Stimulated activated CD8-positive, alpha-beta memory T cell treated with anti-CD3 and anti-CD28 coated beads, Interleukin-12 subunit alpha, Interleukin-12 subunit beta, amount 100 ng/mL, for 1 hour (primary cell): ENCODE results near the gene SPATA13.
"Not testable (repeated sequence)": the region's sequence is repeated elsewhere in the genome, so short reads cannot be mapped to it uniquely, and the experiment has no call there.

ENCODE experiments used
- DNase-seq: peaks from one replicate; pipeline ENCODE4 v3.0.0-alpha.2; 2020; ENCODE audit warnings: low read depth

Gene SPATA13

GRCh38 chr13:24318878-24319277, 158.4 kb downstream of the SPATA13 start:
- not testable (repeated sequence) for DNase-seq

DNA sequence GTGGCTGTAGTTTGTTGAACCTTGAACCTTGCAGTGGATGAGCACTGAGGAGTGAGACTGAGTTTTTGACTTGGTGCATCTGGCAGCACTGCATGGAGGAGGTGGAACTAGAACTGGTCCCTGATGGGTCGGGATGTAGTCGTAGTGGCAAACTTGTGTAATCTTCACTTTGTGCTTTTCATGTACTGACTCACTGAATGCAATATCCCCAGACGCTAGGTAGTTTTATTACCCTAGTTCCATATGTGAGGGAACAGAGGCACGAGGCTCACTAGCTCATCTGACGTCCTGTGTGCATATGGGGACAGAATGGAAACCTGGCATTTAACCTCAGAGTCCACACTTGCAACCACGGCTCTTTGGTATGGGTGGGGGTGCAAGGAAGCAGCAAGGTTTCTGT, 159.1 kb downstream of the SPATA13 start:
- DNase-seq, result not testable (repeated sequence)

DNA sequence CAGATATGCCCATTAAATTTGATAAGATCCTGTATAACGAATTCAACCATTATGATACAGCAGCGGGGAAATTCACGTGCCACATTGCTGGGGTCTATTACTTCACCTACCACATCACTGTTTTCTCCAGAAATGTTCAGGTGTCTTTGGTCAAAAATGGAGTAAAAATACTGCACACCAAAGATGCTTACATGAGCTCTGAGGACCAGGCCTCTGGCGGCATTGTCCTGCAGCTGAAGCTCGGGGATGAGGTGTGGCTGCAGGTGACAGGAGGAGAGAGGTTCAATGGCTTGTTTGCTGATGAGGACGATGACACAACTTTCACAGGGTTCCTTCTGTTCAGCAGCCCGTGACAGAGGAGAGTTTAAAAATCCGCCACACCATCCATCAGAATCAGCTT, 160.9 kb downstream of the SPATA13 start:
- not testable (repeated sequence) for DNase-seq

DNA sequence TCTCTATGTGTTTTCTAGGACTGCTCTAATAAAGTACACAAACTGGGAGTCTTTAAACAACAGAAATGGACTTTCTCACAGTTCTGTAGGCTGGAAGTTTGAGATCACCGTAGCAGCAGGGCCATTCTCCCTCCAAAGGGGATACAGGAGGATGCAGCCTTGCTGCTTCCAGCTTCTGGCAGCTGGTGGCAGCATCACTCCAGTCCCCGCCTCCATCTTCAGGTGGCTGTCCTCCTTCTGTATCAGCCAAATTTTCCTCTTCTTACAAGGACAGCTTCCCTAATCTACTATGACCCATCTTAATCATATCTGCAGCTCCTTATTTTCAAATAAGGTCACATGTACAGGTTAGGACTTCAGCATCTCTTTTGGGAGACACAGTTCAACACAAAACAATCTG, 161.9 kb downstream of the SPATA13 start:
- not testable (repeated sequence) for DNase-seq

DNA sequence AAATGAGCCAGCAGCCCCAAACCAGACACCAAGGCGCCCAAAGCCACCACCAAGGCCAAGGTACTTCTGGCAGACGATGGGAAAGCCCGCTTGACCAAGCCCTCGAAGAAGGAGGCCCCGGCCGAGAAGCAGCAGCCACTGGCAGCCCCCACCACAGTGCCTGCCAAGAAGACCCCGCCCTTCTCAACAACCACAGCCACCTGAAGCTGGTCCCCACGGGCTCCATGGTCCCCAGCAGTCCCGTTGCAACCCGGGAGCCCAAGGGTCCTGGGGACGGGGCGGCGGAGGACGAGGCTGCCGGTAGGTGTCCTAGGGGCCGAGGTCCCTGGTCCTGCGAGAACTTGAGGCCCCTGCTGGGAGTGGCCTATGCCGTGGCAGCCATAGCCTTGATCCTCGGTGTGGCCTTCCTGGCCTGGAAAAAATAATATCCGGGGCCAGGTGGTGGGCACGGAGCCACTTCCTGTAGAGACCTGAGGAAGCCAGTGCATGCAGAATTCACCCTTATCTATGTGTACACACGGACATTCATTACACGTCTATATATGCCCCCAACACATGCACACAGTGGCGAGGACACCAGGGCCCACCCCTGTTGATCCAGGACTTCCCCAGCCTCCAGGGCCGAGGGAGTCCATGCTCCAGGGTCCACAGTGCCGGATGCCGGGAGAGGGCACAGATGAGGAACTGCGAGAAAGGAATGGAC, 162.7 kb downstream of the SPATA13 start:
- DNase-seq, result no peak

DNA sequence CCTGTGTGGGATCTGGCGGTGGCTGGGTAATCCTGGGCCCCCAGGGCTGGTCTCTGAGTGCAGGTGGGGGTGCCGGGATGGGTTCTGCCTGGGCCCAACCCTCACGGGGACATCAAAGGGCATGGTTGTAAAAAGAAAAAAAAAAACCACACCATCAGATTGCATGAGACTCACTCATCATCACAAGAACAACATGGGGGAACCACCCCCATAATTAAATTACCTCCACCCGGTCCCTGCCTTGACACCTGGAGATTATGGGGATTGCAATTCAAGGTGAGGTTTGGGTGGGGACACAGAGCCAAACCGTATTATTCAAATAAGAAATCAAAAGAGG, 163.2 kb downstream of the SPATA13 start:
- no peak for DNase-seq

DNA sequence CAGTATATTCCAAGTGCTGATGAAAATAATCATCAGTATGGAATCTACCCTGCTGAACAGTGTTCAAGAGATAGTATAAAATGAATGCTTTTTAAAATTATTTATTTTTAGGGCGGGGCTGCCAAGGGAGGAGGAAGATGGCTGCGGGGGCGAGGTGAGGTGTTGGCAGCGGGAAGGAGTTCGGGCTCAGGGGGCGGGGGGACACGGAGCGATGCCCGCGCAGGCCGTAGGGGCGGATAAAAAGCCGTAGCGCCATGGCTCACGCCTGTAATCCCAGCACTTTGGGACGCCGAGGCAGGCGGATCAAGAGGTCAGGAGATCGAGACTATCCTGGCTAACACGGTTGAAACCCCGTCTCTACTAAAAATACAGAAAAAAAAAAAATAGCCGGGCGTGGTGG, 167.1 kb downstream of the SPATA13 start:
- DNase-seq, result not testable (repeated sequence)

DNA sequence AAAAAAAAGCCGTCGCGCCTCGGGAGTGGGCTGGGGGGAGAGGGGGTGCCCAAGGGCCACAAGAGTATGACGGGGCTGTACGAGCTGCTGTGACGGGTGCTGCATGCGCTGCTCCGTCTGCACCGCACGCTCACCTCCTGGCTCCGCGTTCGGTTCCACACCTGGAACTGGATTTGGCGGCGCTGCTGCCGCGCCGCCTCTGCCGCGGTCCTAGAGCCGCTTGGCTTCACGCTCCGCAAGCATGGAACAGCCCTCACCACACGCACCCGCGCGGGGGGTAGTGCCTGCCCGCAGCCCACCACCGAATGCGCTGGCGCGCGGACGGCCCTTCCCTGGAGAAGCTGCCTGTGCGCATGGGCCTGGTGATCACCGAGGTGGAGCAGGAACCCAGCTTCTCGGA, 167.6 kb downstream of the SPATA13 start:
- no peak for DNase-seq

- no peak for DNase-seq
Measured at GRCh38 chr13:24338721-24339120, 178.2 kb downstream of the SPATA13 start.

DNA sequence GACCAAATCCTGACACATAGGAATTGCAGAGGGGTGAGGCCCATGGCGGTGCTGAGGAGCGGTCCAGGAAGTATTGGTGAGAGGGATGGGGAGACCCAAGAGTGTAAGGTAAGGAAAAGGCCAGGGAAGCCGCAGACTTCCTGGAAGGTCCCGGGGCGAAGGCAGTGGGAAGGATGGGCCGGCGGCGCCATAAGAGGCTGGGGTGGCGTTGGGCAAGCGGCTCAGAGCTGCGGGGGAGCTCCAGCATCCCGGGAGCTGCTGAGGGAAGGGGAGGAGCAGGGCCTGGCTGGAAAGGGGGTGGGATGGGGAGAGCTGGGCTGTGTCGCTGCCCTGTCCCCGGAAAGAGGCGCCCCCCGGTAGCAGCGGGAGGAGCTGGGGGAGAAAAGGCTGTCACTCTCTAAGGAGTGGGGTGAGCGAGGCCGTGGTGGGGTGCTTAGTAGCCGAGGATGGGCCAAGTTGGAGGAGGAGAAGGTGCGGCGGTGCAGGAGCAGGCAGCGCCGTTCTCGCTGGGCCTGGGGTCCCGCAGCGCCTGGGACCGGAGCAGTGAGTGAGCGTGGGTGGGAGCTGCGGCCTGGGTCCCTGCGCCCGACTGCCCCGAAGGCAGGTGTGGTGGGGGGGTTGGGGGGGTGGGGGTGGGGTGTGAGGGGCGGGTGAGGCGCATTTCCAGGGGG, 179.6 kb downstream of the SPATA13 start:
- DNase-seq, result no peak

- DNase-seq, result no peak
Measured at GRCh38 chr13:24340608-24340955, 180.1 kb downstream of the SPATA13 start.

DNA sequence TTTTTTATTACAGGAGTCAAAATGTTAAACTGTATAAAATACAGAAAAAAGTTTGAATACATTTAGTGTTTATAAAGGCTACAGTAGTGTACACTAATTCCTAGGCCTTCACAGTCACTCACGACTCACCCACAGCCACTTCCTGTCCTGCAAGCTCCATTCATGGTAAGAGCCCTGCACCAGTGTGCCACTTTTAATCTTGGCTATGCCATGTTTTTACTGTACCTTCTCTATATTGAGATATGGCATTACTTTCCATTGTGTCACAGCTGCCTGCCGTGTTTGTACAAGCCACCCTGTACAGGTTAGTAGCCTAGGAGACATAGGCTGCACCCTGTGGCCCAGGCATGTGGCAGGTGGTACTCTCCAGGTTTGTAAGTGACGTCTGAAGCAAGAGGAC, 180.9 kb downstream of the SPATA13 start:
- no peak for DNase-seq

- DNase-seq, result no peak
Measured at GRCh38 chr13:24348385-24348784, 187.9 kb downstream of the SPATA13 start.

DNA sequence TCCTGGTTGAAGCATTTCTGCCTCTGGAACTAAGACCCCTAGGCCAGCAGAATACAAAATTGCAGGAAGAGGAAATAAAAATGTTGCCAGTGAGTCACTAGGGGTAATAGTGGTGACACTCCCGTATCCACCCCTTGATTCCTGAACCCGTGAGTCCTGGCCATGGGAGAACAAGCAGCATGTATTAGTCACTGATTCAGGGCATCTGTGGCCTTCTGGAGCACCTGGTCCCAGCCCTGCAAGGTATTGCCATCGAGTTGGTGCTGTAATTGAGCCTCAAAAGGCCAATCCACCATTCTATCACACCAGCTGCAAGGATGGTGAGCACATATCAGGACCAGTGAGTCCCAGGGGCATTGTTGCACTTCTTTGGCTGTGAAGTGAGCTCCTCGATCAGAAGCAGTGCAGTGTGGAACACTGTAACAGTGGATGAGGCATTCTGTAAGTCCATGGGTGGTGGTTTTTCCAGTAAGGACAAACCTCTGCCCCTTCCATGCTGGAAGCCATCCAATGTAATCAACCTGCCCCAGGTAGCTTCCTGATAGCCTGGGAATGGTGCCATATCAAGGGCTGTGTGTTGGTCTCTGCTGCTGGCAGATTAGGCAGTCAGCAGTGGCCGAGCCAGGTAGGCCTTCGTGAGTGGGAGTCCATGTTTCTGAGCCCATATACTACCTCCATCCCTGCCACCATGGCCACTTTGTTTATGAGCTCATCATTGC, 188.4 kb downstream of the SPATA13 start:
- no peak for DNase-seq

DNA sequence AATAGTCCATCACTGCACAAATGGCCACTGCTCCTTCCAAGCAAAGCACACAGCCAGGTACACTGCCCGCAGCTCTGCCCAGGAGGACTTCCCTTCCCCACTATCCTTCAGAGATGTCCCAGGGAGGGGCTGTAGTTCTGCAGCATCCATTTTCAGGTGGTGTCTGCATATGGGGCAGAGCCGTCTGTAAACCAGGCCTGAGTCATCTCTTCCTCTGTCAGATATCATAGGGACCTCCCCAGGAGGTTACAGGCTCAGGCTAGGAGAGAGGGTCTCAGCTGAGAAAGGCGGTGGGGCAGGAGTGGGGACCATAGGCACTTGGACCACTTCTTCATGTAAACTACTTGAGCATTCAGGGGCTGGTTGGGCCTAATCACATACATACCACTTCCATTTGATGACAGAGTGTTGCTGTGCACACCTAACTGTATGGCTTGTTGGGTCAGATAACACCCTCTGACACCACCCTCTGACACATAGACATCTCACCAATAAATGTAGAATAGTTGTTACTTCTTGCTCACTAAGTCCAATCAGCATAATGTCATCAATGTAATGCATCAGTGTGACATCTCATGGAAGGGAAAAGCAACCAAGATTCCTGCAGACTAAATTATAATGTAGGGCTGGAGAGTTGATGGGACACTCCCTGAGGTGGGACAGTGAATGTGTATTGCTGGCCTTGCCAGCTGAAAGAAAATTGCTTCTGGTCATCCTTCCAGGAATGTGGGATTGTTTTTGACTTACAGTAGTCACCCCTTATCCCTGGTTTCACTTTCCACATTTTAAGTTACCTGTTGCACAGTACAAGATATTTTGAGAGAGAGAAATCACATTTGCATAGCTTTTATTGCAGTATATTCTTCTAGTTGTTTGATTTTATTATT, 189.5 kb downstream of the SPATA13 start:
- DNase-seq, result not testable (repeated sequence)

DNA sequence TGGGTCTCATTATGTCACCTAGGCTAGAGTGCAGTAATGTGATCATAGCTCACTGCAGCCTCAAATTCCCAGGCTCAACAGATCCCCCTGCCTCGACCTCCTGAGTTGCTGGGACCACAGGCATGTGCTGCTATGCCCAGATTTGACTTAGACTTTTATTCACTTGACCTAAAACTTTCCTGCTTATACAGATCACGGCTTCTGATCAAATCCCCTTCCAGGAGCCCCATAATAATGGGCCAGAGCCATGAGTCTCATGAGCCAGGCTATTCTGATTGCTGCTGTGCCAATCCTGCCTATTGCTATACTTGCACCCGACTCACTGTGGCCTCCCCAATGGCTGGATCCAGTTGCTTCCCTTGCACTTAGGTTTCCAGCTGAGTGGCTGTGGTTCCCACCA, 190.9 kb downstream of the SPATA13 start:
- DNase-seq, result no peak

DNA sequence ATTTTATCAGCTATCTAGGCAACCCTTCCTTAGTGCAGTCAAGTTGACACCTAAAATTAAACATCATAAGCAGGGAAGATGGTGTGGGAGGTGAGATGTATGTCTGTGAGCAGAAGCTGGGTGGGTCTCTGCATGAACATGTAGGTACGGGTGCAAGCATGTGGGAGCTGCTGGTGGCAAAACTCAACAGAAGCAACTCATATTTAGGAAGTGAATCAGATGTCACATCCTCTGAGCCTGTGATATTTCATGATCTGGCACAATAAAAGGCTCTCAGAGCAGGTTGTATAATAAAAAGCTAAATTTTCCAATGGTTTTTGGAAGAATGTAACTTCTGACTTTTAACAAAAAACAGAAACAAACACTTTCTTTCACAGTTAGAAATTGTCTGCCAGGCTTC, 193.2 kb downstream of the SPATA13 start:
- DNase-seq, result no peak

DNA sequence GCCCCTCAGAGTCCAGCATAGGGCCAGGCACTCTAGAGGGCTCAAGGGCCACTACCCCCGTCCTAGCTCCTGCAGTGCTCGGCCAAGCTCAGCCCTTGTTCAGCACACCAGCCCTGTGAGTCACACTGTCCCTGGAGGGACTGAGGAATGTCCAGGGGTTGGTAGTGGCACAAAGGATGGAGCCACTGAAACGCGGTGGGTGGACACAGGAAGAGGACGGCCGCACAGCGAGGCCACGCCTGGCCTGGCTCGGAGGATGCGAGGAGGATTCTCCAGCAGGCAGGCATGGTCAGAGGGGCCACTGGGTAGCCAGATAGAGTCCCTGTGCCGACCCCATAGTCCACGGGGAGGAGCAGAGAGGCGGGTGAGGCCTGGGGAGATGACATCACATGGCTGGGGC, 194.6 kb downstream of the SPATA13 start:
- no peak for DNase-seq

GRCh38 chr13:24356270-24356669, 195.8 kb downstream of the SPATA13 start:
- DNase-seq, result no peak
